ENCODE measurements around the gene TUSC2. TPM values are rescaled to one million over a fixed set of nuclear protein-coding genes. Genes with fewer than 3 reads are reported as not detected.

The TUSC2 gene
- total and polyA plus RNA-seq, 2 of the 13 experiments (the other 11 are each of a cell fraction or from before 2014, with no cell fraction given) = 36.7 to 39.1 TPM

DNA sequence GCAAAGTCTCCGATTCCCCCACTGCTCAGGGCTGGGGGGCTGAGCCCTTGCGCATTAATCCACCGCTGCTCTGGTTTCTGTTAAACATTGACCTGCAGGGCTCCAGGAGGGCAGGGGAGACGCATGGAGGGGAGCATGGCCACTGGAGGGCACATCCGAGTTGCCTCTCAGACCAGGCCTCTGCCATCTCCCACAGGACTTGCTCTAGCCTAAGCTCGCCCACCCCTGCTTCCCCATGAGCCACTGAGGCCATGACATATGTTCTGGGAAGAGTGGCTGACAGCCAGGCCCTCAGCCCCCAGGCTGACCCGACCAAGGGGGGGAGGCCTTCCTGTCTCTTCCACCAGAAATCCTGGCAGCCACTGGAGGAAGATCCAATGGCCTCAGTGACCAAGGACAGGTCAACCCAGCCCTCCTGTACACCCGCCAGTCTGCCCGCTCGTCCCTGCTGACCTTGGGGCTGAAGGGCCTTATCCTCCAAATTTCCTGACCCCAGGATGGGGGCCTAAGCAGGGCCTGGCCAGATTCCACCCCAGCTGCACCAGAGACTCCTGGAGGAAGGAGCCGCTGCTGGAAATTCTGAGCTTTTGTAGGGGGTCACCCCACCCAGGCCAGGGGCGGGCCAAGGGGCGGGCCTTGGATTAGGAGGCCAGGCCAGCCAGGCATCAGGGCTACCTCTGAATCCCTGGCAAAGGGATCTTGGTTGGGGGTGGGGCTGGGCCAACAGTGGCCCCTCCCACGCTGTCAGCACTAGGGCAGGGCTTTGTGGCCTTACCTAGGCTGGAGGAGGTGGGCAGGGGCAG lies 24.8 kb downstream of the TUSC2 start, which contains the start of gene HYAL1 (continued):
- TF ChIP-seq GLMP (CRISPR knock-in tag; IDR thresholded peaks at IDR 0.05; ENCODE audit: borderline replicate concordance) (no peak), ZNF570 (CRISPR knock-in tag; IDR thresholded peaks at IDR 0.05; ENCODE audit: borderline replicate concordance) (no peak), SKIL (CRISPR knock-in tag; IDR thresholded peaks at IDR 0.05; ENCODE audit: borderline replicate concordance) (no peak), DBP (CRISPR knock-in tag; IDR thresholded peaks at IDR 0.05; ENCODE audit: not compliant biosample characterization) (peak; percentile 80), MAFG (CRISPR knock-in tag; IDR thresholded peaks at IDR 0.05) (no peak), NFE2 (CRISPR knock-in tag; IDR thresholded peaks at IDR 0.05) (no peak), ZNF337 (CRISPR knock-in tag; IDR thresholded peaks at IDR 0.05; ENCODE audit: borderline replicate concordance, low read depth) (peak; percentile 41; the same call in 1 of the 2 replicates), ZNF558 (CRISPR knock-in tag; IDR thresholded peaks at IDR 0.05; ENCODE audit: borderline replicate concordance) (no peak), SIX1 (CRISPR knock-in tag; IDR thresholded peaks at IDR 0.05; ENCODE audit: borderline replicate concordance) (no peak), FOXO1 (CRISPR knock-in tag; IDR thresholded peaks at IDR 0.05) (no peak; the same call in 1 of the 2 replicates), FOXA3 (CRISPR knock-in tag; IDR thresholded peaks at IDR 0.05) (peak; percentile 15; the same call in 1 of the 2 replicates), ZKSCAN8 (CRISPR knock-in tag; IDR thresholded peaks at IDR 0.05; ENCODE audit: borderline replicate concordance) (no peak), CREB1 (IDR thresholded peaks at IDR 0.05) (no peak), CREB1 (CRISPR knock-in tag; IDR thresholded peaks at IDR 0.05) (no peak), ARNT (IDR thresholded peaks at IDR 0.05) (no peak), BORCS8-MEF2B (CRISPR knock-in tag; IDR thresholded peaks at IDR 0.05) (peak; percentile 84), HNRNPH1 (optimal IDR thresholded peaks at IDR 0.05; ENCODE audit: low read depth, low read length) (no peak), RBAK (CRISPR knock-in tag; IDR thresholded peaks at IDR 0.05) (no peak), REXO4 (CRISPR knock-in tag; IDR thresholded peaks at IDR 0.05; ENCODE audit: borderline replicate concordance) (no peak), ZSCAN31 (CRISPR knock-in tag; IDR thresholded peaks at IDR 0.05; ENCODE audit: low read depth) (peak; percentile 88), PCBP2 (optimal IDR thresholded peaks at IDR 0.05; ENCODE audit: low read depth, low read length, poor library complexity, severe bottlenecking) (no peak), MXI1 (IDR thresholded peaks at IDR 0.05; ENCODE audit: borderline replicate concordance, low read depth, low read length) (peak; percentile 79; the same call in 1 of the 3 replicates), NFKB2 (CRISPR knock-in tag; IDR thresholded peaks at IDR 0.05; ENCODE audit: borderline replicate concordance) (0 out of 2 replicates have a peak, but pooled peaks have one; percentile 16), ZNF552 (CRISPR knock-in tag; IDR thresholded peaks at IDR 0.05; ENCODE audit: borderline replicate concordance) (0 out of 2 replicates have a peak, but pooled peaks have one; percentile 53)
- TF ChIP-seq, protein P1, sequence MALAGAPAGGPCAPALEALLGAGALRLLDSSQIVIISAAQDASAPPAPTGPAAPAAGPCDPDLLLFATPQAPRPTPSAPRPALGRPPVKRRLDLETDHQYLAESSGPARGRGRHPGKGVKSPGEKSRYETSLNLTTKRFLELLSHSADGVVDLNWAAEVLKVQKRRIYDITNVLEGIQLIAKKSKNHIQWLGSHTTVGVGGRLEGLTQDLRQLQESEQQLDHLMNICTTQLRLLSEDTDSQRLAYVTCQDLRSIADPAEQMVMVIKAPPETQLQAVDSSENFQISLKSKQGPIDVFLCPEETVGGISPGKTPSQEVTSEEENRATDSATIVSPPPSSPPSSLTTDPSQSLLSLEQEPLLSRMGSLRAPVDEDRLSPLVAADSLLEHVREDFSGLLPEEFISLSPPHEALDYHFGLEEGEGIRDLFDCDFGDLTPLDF (CRISPR knock-in tag; IDR thresholded peaks at IDR 0.05) = no peak

Measured in HepG2 (cell line).